OCI-LY3 (cell line): ENCODE measurements around the gene CTNND2.

Source experiments
- H2AFZ ChIP-seq: fragments of 200-600, 300-600 bp; shearing (Covaris generic); 2 replicates; pipeline ENCODE4 v1.6.0; 2014; ENCODE audit warnings: antibody characterized with exemption, low read depth, low read length
- H3K27ac ChIP-seq: fragments of 200-600, 300-600 bp; sonication (generic); 2 replicates; pipeline ENCODE4 v1.5.1; 2014; ENCODE audit warnings: mild to moderate bottlenecking, low read length, moderate library complexity, mixed read lengths
- H3K27me3 ChIP-seq: fragments of 200-600, 300-600 bp; sonication (generic); 2 replicates; pipeline ENCODE4 v1.6.1; 2014; ENCODE audit warnings: low read depth, low read length, mixed read lengths
- H3K36me3 ChIP-seq: fragments of 200-600, 300-600 bp; sonication (generic); replicated peaks from 2 replicates; pipeline ENCODE3; 2014; ENCODE audit warnings: low read depth, low read length, mixed read lengths
- H3K4me1 ChIP-seq: fragments of 300-600, 200-600 bp; sonication (generic); 2 replicates; pipeline ENCODE4 v1.6.1; 2014; ENCODE audit warnings: low read length, mixed read lengths
- H3K4me2 ChIP-seq: fragments of 200-600, 300-600 bp; sonication (generic); 2 replicates; pipeline ENCODE4 v1.6.1; 2014; ENCODE audit warnings: low read length, mixed read lengths
- H3K4me3 ChIP-seq: fragments of 300-600, 200-600 bp; sonication (generic); 2 replicates; pipeline ENCODE4 v1.5.1; 2014; ENCODE audit warnings: antibody characterized with exemption, mild to moderate bottlenecking, low read length, moderate library complexity
- H3K79me2 ChIP-seq: fragments of 300-600, 200-600 bp; shearing (Covaris generic); 2 replicates; pipeline ENCODE4 v1.6.1; 2014; ENCODE audit warnings: mild to moderate bottlenecking, low read length, mixed read lengths
- H3K9ac ChIP-seq: fragments of 300-600, 200-600 bp; shearing (Covaris generic); 2 replicates; pipeline ENCODE4 v1.6.0; 2014; ENCODE audit warnings: mild to moderate bottlenecking, low read length, moderate library complexity
- H3K9me3 ChIP-seq: fragments of 200-600, 300-600 bp; shearing (Covaris generic); 2 replicates; pipeline ENCODE4 v1.6.1; 2014; ENCODE audit warnings: low read length, mixed read lengths; ENCODE audit not compliant: insufficient read depth
- H4K20me1 ChIP-seq: fragments of 200-600, 300-600 bp; sonication (generic); 2 replicates; pipeline ENCODE4 v1.6.1; 2016; ENCODE audit warnings: low read length, mixed read lengths; ENCODE audit not compliant: insufficient read depth
- EZH2phosphoT487 ChIP-seq: fragments of 200-600 bp; shearing (Covaris generic); IDR thresholded peaks from 2 replicates; pipeline ENCODE4 v1.6.1; 2018; ENCODE audit warnings: antibody characterized with exemption, mixed run types, low read depth
- TF ChIP-seq, protein P1 (sequence below): fragments of 200-600, 300-600 bp; sonication (generic); IDR thresholded peaks from 2 replicates; pipeline ENCODE4 v1.5.1; 2014; ENCODE audit warnings: antibody characterized with exemption, low read length, low read depth

CTNND2 gene

DNA sequence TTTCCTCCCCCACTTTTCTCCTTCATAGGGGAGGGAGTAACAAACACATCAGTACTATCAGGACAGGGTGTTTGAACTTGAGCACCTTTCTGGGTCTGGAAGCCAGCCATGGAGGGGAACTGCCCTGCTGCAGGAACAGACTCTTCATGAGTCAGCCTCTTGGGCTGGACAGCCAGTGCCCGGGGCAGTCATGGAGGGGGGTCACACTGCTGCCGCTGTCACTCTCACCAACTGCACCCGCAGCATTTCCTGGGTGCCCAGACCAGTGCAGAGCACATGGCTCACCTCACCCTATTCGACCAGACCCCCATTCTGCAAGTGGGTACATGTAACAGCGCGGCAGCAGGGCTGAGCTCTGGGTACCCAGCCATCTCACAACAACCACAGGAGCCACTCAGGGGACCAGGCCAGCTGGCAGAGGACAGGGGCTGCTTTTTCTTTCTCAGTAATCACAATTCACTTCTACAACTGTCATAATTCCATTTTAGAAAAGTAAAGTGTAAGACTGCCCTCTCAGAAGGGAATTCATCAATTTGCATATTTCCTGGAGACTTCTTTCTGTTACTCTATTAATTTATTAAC, 118.4 kb downstream of the CTNND2 start:
- Histone ChIP-seq H3K36me3 (no peaks in the 10 kb centered on the region), H3K4me2 (no peak overlapping the region), H2AFZ (no peak overlapping the region), H3K4me1 (no peaks in the 10 kb centered on the region), H3K79me2 (no peaks in the 10 kb centered on the region), H3K9me3 (no peaks in the 10 kb centered on the region), H3K4me3 (no peak overlapping the region), H3K27ac (no peak overlapping the region), H3K9ac (no peak overlapping the region), H4K20me1 (no peaks in the 10 kb centered on the region), H3K27me3 (no peaks in the 10 kb centered on the region)
- TF ChIP-seq EZH2phosphoT487: no peak
- TF ChIP-seq, protein P1, sequence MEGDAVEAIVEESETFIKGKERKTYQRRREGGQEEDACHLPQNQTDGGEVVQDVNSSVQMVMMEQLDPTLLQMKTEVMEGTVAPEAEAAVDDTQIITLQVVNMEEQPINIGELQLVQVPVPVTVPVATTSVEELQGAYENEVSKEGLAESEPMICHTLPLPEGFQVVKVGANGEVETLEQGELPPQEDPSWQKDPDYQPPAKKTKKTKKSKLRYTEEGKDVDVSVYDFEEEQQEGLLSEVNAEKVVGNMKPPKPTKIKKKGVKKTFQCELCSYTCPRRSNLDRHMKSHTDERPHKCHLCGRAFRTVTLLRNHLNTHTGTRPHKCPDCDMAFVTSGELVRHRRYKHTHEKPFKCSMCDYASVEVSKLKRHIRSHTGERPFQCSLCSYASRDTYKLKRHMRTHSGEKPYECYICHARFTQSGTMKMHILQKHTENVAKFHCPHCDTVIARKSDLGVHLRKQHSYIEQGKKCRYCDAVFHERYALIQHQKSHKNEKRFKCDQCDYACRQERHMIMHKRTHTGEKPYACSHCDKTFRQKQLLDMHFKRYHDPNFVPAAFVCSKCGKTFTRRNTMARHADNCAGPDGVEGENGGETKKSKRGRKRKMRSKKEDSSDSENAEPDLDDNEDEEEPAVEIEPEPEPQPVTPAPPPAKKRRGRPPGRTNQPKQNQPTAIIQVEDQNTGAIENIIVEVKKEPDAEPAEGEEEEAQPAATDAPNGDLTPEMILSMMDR: no peak

DNA sequence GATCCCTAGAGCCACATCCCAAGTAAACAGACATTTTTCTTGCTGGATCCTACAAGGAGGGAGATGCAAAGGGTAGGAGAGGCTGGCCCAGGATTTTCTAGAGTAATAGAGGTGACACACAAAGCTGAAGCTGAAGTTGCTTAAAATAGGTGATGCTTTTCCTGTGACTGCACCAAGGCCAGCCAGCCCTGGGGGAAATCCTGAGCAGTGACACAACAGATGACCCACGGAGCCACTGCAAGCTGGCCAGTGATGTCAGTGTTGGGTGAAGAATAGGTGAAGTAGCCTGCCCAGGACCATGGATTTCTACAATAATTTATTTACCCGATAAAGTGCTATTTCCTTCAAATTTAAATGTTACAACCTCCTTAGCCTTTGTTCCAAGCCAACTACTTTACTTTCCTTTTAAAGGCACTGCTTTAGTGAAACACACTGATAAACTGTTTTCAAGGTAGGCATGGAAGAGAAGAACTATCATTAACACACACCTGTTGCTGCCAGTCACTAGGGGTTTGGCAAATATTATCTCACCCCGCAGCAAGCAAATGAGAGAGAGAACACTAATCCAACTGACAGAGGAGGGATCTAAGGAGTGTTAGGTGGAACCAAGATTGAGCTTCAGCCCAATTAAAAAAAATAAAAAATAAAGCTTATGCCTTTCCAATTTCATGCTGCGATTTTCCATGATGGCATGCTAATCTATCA, 123.5 kb downstream of the CTNND2 start:
- H3K9me3 ChIP-seq: no peaks in the 10 kb centered on the region
- H2AFZ ChIP-seq: no peak overlapping the region
- no peaks in the 10 kb centered on the region for H4K20me1 ChIP-seq
- no peaks in the 10 kb centered on the region for H3K4me1 ChIP-seq
- no peak overlapping the region for H3K4me2 ChIP-seq
- H3K36me3 ChIP-seq: no peaks in the 10 kb centered on the region
- no peak overlapping the region for H3K9ac ChIP-seq
- H3K79me2 ChIP-seq: no peaks in the 10 kb centered on the region
- no peak overlapping the region for H3K27ac ChIP-seq
- no peak overlapping the region for H3K4me3 ChIP-seq
- H3K27me3 ChIP-seq: no peaks in the 10 kb centered on the region
- TF ChIP-seq, protein P1: no peak
- no peak for TF ChIP-seq EZH2phosphoT487

DNA sequence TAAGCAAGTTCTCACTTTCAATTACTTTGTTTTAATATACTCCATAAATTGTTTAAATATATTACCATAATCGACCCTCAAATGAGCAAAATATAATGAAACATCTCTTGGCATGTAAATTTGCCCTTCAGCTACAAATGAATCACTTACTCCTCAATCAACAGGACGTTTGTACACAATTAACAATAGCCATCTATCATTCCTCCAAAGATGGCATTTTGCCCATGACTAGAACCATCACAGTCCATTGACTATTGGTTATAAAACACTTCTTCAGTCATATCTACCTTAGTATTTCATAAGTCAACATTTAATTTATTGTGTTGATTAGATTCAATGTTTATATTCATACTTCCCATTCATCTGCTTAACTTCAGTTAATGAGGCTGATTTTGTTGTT, 127.2 kb downstream of the CTNND2 start:
- Histone ChIP-seq H3K4me2 (no peak overlapping the region), H4K20me1 (no peaks in the 10 kb centered on the region), H3K27me3 (no peaks in the 10 kb centered on the region), H3K79me2 (no peaks in the 10 kb centered on the region), H3K9me3 (no peaks in the 10 kb centered on the region), H3K27ac (no peak overlapping the region), H3K4me1 (no peaks in the 10 kb centered on the region), H2AFZ (no peak overlapping the region), H3K9ac (no peak overlapping the region), H3K4me3 (no peak overlapping the region), H3K36me3 (no peaks in the 10 kb centered on the region)
- TF ChIP-seq, protein P1: no peak
- TF ChIP-seq EZH2phosphoT487: no peak

DNA sequence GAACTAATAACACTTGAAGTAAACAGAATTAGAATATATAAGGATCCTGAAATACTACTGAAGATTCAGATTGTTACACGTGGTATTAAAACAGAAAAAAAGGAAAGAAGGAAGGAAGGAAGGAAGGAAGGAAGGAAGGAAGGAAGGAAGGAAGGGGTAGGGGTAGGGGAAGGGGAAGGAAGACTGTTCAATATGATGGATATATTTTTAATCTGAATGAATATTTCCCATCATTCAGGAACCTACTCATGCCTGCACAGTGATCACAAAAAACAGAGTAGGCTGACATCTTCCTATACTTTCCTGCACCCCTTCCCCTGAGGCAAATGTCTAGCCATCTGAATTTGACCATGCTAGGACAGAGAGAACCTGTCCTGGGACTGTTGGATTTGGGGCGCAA, 133.9 kb downstream of the CTNND2 start:
- Histone ChIP-seq H3K27ac (no peak overlapping the region), H3K4me2 (no peak overlapping the region), H3K79me2 (no peaks in the 10 kb centered on the region), H3K36me3 (no peaks in the 10 kb centered on the region), H3K4me3 (no peak overlapping the region), H3K9me3 (no peaks in the 10 kb centered on the region), H3K9ac (no peak overlapping the region), H4K20me1 (no peaks in the 10 kb centered on the region), H3K4me1 (no peaks in the 10 kb centered on the region), H3K27me3 (no peaks in the 10 kb centered on the region), H2AFZ (no peak overlapping the region)
- no peak for TF ChIP-seq EZH2phosphoT487
- TF ChIP-seq, protein P1: no peak
